Parathyroid adenoma (tissue), 2 donors: ENCODE data around the gene OR14K1.
"Not testable (repeated sequence)": the region's sequence is repeated elsewhere in the genome, so short reads cannot be mapped to it uniquely, and the experiment has no call there.

Source experiments
- H2AFZ ChIP-seq: fragments of 300-600 bp; sonication (generic); one replicate; pipeline ENCODE4 v1.7.0; 2017; ENCODE audit warnings: antibody characterized with exemption, mild to moderate bottlenecking
- H3K27ac ChIP-seq: fragments of 300-600 bp; sonication (generic); one replicate; pipeline ENCODE4 v1.7.0; 2017
- H3K27me3 ChIP-seq: fragments of 300-600 bp; sonication (generic); one replicate; pipeline ENCODE4 v1.7.0; 2017; ENCODE audit warnings: low read length; ENCODE audit not compliant: control insufficient read depth, insufficient read depth
- H3K36me3 ChIP-seq: fragments of 300-600 bp; sonication (generic); one replicate; pipeline ENCODE4 v1.7.0; 2017; ENCODE audit warnings: low read length; ENCODE audit not compliant: control insufficient read depth, insufficient read depth
- H3K4me1 ChIP-seq: fragments of 300-600 bp; sonication (generic); one replicate; pipeline ENCODE4 v1.7.0; 2017; ENCODE audit warnings: control low read depth
- H3K4me2 ChIP-seq: fragments of 300-600 bp; sonication (generic); one replicate; pipeline ENCODE4 v1.7.0; 2017; ENCODE audit warnings: low read length
- H3K4me3 ChIP-seq: fragments of 300-600 bp; sonication (generic); one replicate; pipeline ENCODE4 v1.7.0; 2017; ENCODE audit warnings: low read depth, low read length
- H3K79me2 ChIP-seq: fragments of 300-600 bp; sonication (generic); one replicate; pipeline ENCODE4 v1.7.0; 2017; ENCODE audit warnings: control low read depth
- H3K9ac ChIP-seq: fragments of 300-600 bp; sonication (generic); one replicate; pipeline ENCODE4 v1.7.0; 2017; ENCODE audit warnings: mild to moderate bottlenecking
- H3K9me3 ChIP-seq: fragments of 300-600 bp; sonication (generic); one replicate; pipeline ENCODE4 v1.7.0; 2017; ENCODE audit warnings: low read length; ENCODE audit not compliant: control insufficient read depth
- TF ChIP-seq, protein P1 (sequence below): fragments of 300-600 bp; sonication (generic); IDR thresholded peaks from one replicate; pipeline ENCODE4 v1.7.0; 2017; ENCODE audit warnings: antibody characterized with exemption, mild to moderate bottlenecking
- donor health status: primary hyperparathyroidism.

Gene OR14K1

DNA sequence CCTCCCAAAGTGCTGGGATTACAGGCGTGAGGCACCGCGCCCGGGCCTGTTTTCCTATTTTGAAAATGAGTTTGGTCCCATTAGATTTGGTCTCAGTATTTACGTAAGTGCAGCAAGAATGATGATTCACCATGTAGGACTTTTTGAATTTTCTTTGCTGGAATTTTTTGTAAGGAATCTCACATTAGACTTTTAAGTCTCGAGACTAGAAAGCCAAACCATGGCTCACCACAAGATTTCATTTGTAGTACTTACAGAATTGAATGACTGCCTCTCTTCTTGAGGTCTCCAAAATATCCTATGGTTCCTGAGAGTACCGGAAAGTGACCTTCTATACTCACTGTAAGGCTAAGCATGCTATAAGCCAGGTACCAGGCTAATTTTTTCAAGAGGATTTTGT is 9.2 kb downstream of the OR14K1 start:
- H3K27ac ChIP-seq: no peak overlapping the region
- H3K9ac ChIP-seq: no peak overlapping the region
- H3K4me1 ChIP-seq: no peaks in the 10 kb centered on the region
- H3K4me2 ChIP-seq: no peak overlapping the region
- H3K79me2 ChIP-seq: no peaks in the 10 kb centered on the region
- H2AFZ ChIP-seq: no peak overlapping the region
- H3K9me3 ChIP-seq: no peaks in the 10 kb centered on the region
- H3K27me3 ChIP-seq: no peaks in the 10 kb centered on the region
- H3K4me3 ChIP-seq: no peak overlapping the region
- H3K36me3 ChIP-seq: no peaks in the 10 kb centered on the region
- TF ChIP-seq, protein P1, sequence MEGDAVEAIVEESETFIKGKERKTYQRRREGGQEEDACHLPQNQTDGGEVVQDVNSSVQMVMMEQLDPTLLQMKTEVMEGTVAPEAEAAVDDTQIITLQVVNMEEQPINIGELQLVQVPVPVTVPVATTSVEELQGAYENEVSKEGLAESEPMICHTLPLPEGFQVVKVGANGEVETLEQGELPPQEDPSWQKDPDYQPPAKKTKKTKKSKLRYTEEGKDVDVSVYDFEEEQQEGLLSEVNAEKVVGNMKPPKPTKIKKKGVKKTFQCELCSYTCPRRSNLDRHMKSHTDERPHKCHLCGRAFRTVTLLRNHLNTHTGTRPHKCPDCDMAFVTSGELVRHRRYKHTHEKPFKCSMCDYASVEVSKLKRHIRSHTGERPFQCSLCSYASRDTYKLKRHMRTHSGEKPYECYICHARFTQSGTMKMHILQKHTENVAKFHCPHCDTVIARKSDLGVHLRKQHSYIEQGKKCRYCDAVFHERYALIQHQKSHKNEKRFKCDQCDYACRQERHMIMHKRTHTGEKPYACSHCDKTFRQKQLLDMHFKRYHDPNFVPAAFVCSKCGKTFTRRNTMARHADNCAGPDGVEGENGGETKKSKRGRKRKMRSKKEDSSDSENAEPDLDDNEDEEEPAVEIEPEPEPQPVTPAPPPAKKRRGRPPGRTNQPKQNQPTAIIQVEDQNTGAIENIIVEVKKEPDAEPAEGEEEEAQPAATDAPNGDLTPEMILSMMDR: no peak

DNA sequence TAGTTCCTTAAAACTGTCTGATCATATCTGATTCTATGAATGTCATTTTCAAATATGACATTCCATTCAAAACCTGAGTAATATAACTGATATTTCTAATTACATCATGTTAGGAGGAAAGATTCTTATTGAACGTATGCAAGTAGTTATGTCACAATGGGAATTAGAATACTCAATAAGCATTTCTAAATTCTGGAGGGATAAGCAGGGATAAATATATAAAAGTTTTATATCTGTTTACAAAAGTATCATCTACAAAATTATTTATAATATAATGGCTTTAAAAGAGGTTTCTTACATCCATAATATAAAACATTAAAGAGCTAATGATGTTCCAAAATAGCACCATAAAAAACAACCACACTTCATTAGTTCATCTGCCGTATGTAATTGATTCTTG is 9.6 kb downstream of the OR14K1 start, which contains the start of gene OR14A2:
Gene OR14A2, minus strand, starts transcription at position 101 of the 400 bp plus-strand sequence.
- H2AFZ ChIP-seq: no peak within 1 kb of the TSS

DNA sequence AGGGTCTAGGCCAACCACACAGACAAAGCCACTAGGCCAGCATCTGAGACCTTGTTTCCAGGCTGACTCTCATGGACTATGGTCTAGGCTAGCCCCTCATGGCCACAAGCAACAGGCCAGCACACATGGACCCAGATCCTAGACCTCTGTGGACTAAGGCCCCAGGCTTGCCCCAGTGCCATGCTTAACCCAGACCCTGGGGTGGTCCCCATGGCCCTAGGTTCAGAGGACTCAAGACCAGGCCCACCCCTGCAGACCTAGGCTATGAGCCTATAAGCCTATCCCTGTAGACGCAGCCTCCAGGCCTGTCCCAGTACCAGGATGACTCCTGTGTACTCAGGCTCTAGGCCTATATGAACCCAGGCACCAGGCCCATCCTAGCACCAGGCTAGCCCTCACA is 11.5 kb downstream of the OR14K1 start:
- no peaks in the 10 kb centered on the region for H3K9me3 ChIP-seq
- no peaks in the 10 kb centered on the region for H3K79me2 ChIP-seq
- no peaks in the 10 kb centered on the region for H3K27me3 ChIP-seq
- H2AFZ ChIP-seq: no peak overlapping the region
- TF ChIP-seq, protein P1: no peak
- no peak overlapping the region for H3K4me3 ChIP-seq
- no peak overlapping the region for H3K9ac ChIP-seq
- H3K27ac ChIP-seq: no peak overlapping the region
- no peak overlapping the region for H3K4me2 ChIP-seq
- H3K36me3 ChIP-seq: no peaks in the 10 kb centered on the region
- H3K4me1 ChIP-seq: no peaks in the 10 kb centered on the region

More for the DNA sequence above, 9.6 kb downstream of the OR14K1 start, which contains the start of gene OR14A2:
- Histone ChIP-seq H3K27ac (no peak within 1 kb of the TSS), H3K9ac (no peak within 1 kb of the TSS), H3K79me2 (no peaks in the 10 kb centered on the region), H3K4me1 (no peaks in the 10 kb centered on the region), H3K4me3 (no peak within 1 kb of the TSS), H3K36me3 (no peaks in the 10 kb centered on the region), H3K27me3 (no peaks in the 10 kb centered on the region), H3K4me2 (no peak within 1 kb of the TSS), H3K9me3 (no peaks in the 10 kb centered on the region)
- TF ChIP-seq, protein P1: no peak

DNA sequence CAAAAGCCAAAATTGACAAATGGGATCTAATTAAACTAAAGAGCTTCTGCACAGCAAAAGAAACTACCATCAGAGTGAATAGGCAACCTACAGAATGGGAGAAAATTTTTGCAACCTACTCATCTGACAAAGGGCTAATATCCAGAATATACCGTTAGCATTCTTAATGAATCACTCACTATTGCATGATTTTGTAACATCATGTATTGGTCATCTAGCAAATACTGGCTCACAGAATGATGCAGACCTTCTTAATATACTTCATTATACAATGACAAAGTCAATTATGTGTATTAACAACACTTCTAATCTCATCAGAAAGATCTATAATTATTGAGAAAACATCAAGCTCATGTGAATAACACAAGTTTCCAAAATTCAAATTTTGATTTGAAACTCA is 15.9 kb downstream of the OR14K1 start:
- not testable (repeated sequence) for H3K4me1 ChIP-seq, H3K27me3 ChIP-seq, H3K79me2 ChIP-seq, H3K36me3 ChIP-seq, H2AFZ ChIP-seq, H3K27ac ChIP-seq, H3K4me3 ChIP-seq, H3K9me3 ChIP-seq, H3K4me2 ChIP-seq, H3K9ac ChIP-seq

DNA sequence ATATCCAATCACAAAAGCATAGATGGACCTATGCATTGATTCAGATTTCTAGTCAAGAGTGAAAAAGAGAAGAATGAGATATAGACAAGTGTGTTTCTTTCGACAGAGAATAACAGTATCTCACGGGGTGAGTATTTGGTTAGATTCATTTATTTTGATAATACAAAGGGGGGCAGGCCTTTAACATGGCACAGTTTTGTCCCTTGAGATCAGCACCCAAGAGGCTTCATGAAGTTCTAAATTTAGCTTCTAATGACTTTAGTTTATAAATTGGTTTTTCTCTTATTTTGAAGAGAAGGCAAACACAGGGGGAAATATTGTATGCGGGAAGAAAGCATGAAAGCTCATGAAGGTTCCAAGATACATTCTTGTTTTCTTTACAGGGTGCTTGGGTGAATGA is 22.0 kb downstream of the OR14K1 start, which contains the start of gene OR1C1:
Gene OR1C1, minus strand, starts transcription at position 101 of the 400 bp plus-strand sequence. CDS start 2,150 bp downstream, outside the sequence.
- H3K27ac ChIP-seq: no peak within 1 kb of the TSS
- no peaks in the 10 kb centered on the region for H3K9me3 ChIP-seq
- no peak within 1 kb of the TSS for H2AFZ ChIP-seq
- H3K4me2 ChIP-seq: no peak within 1 kb of the TSS
- peaks cover 1% of the 10 kb centered on the region for H3K36me3 ChIP-seq
- TF ChIP-seq, protein P1: no peak
- H3K4me1 ChIP-seq: no peaks in the 10 kb centered on the region
- no peak within 1 kb of the TSS for H3K4me3 ChIP-seq
- H3K9ac ChIP-seq: no peak within 1 kb of the TSS
- no peaks in the 10 kb centered on the region for H3K79me2 ChIP-seq
- no peaks in the 10 kb centered on the region for H3K27me3 ChIP-seq
